Esophagus muscularis mucosa (tissue), 4 donors: ENCODE results near the gene ATP10A. TPM values are rescaled to one million over a fixed set of nuclear protein-coding genes. Genes with fewer than 3 reads are reported as not detected.

Experiments
- DNase-seq: peaks from one replicate; pipeline ENCODE4 v3.0.0-alpha.2; 2017; ENCODE audit errors: extremely low spot score
- H3K27ac ChIP-seq, 4 donors: fragments of 200-600 bp; sonication (generic); replicated peaks in 1 of 4; 1 replicate in 3 of 4; 2 replicates in 1 of 4; pipeline ENCODE4 v1.5.1; 2016 to 2019; ENCODE audit warnings: mild to moderate bottlenecking in 1 of 4
- H3K27me3 ChIP-seq, 4 donors: fragments of 200-600 bp; sonication (generic); one replicate each; pipeline versions ENCODE4 v1.5.1 to v1.6.0; 2016 to 2019
- H3K36me3 ChIP-seq, 4 donors: fragments of 200-600 bp; sonication (generic); one replicate each; pipeline ENCODE4 v1.5.1; 2016 to 2019
- H3K4me1 ChIP-seq, 4 donors: fragments of 200-600 bp; sonication (generic); one replicate each; pipeline ENCODE4 v1.5.1; 2016 to 2019
- H3K4me3 ChIP-seq, 4 donors: fragments of 200-600 bp; sonication (generic); 1 replicate in 2 of 4; 2 replicates in 2 of 4; pipeline ENCODE4 v1.5.1; 2016 to 2019; ENCODE audit warnings: mild to moderate bottlenecking in 4 of 4, moderate library complexity in 1 of 4
- H3K9me3 ChIP-seq, 4 donors: fragments of 200-600 bp; sonication (generic); 1 replicate in 3 of 4; 2 replicates in 1 of 4; pipeline ENCODE4 v1.5.1; 2016 to 2019
- CTCF ChIP-seq, 3 experiments: fragments of 200-600 bp in 2 of 3; fragments of 450-650 bp in 1 of 3; sonication (generic) in 2 of 3; IDR thresholded peaks; one replicate each; pipeline ENCODE4 v1.5.1; 2017 to 2019; ENCODE audit warnings: antibody characterized with exemption in 3 of 3, mild to moderate bottlenecking in 2 of 3, moderate library complexity in 1 of 3
- EP300 ChIP-seq: sonication (generic); formaldehyde crosslinking; IDR thresholded peaks from one replicate; pipeline ENCODE4 v1.6.1; 2017; ENCODE audit warnings: antibody characterized with exemption
- POLR2A ChIP-seq: fragments of 450-650 bp; IDR thresholded peaks from one replicate; pipeline ENCODE4 v1.6.1; 2017; ENCODE audit warnings: antibody characterized with exemption, moderate library complexity, mild to moderate bottlenecking, low read depth
- POLR2AphosphoS5 ChIP-seq, 2 donors: sonication (generic); formaldehyde crosslinking; IDR thresholded peaks; one replicate each; pipeline ENCODE4 v1.6.1; 2017; ENCODE audit warnings: antibody characterized with exemption in 2 of 2
- WGBS: methylation state at CpG from one replicate; pipeline ENCODE4 v1.1.5; 2018; 5-methylcytosine and 5-hydroxymethylcytosine counted together
- intact Hi-C: fragments of 100-400 bp; cut with DNase I; formaldehyde crosslinking; loops from one replicate; pipeline ENCODE4 v1.15.1; 2023
- total RNA-seq, 4 donors: library from RNA; depleted of rRNA; stranded (reverse); fragments of >200 nt; gene quantifications; one replicate each; pipeline versions ENCODE4 v1.1.0 to v1.2.1, GENCODE V29; 2016

ATP10A gene
- total RNA-seq, 4 donors from 2014 or later, result 23.9 to 51.9 (median 32.6) TPM

- Histone ChIP-seq H3K9me3 (no peaks in the 10 kb centered on the region), H3K27ac (no peak overlapping the region), H3K4me1 (peaks cover 0 to 23% (median 8%) of the 10 kb centered on the region in 4 donors), H3K36me3 (peaks cover 0 to 51% (median 7%) of the 10 kb centered on the region in 4 donors), H3K27me3 (no peaks in the 10 kb centered on the region), H3K4me3 (no peak overlapping the region)
- WGBS, result 85% methylated on average over 26 of the region's 27 CpGs
- no peak for DNase-seq
- intact Hi-C loops, result no loop called here
- no peak for TF ChIP-seq POLR2A
- no peak for TF ChIP-seq EP300
- TF ChIP-seq POLR2AphosphoS5 (IDR thresholded peaks at IDR 0.05), result no peak
- TF ChIP-seq CTCF (IDR thresholded peaks at IDR 0.05), result no peak
These were observed 155.3 kb downstream of the ATP10A start for GRCh38 chr15:25707656-25708365.

GRCh38 chr15:25706176-25706955 lies 156.8 kb downstream of the ATP10A start:
- WGBS, result 77% methylated on average over 19 of the region's 20 CpGs
- TF ChIP-seq CTCF (IDR thresholded peaks at IDR 0.05), result no peak
- no peak for TF ChIP-seq POLR2A
- TF ChIP-seq POLR2AphosphoS5 (IDR thresholded peaks at IDR 0.05), result no peak
- TF ChIP-seq EP300, result no peak
- Histone ChIP-seq H3K4me1 (peaks cover 0 to 23% (median 8%) of the 10 kb centered on the region in 4 donors), H3K4me3 (no peak overlapping the region), H3K27me3 (no peaks in the 10 kb centered on the region), H3K27ac (no peak overlapping the region), H3K36me3 (peaks cover 0 to 43% (median 4%) of the 10 kb centered on the region in 4 donors), H3K9me3 (no peaks in the 10 kb centered on the region)
- intact Hi-C loops, result no loop called here
- no peak for DNase-seq

- intact Hi-C loops, result no loop called here
- WGBS, result 83% methylated on average over 17 of the region's 17 CpGs
- no peak for TF ChIP-seq CTCF (IDR thresholded peaks at IDR 0.05)
- no peak for TF ChIP-seq POLR2AphosphoS5 (IDR thresholded peaks at IDR 0.05)
- TF ChIP-seq POLR2A, result no peak
- no peak for TF ChIP-seq EP300
These were observed 157.6 kb downstream of the ATP10A start for GRCh38 chr15:25705433-25706115.

GRCh38 chr15:25703726-25704125 lies 159.4 kb downstream of the ATP10A start:
- Histone ChIP-seq H3K27ac (no peak overlapping the region), H3K4me1 (peaks cover 0 to 9% (median 5%) of the 10 kb centered on the region in 4 donors), H3K9me3 (no peaks in the 10 kb centered on the region), H3K36me3 (peaks cover 0 to 54% (median 7%) of the 10 kb centered on the region in 4 donors), H3K27me3 (no peaks in the 10 kb centered on the region), H3K4me3 (no peak overlapping the region)
- WGBS, result no CpG with 5 or more reads among the region's 6 CpGs
- TF ChIP-seq CTCF (IDR thresholded peaks at IDR 0.05) (no peak), EP300 (no peak), POLR2A (no peak), POLR2AphosphoS5 (IDR thresholded peaks at IDR 0.05) (no peak)
- intact Hi-C loops, result no loop called here
- no peak for DNase-seq

More at GRCh38 chr15:25705433-25706115, 157.6 kb downstream of the ATP10A start:
- Histone ChIP-seq H3K9me3 (no peaks in the 10 kb centered on the region), H3K4me3 (no peak overlapping the region), H3K27me3 (no peaks in the 10 kb centered on the region), H3K27ac (no peak overlapping the region), H3K4me1 (peaks cover 0 to 23% (median 8%) of the 10 kb centered on the region in 4 donors), H3K36me3 (peaks cover 0 to 44% (median 6%) of the 10 kb centered on the region in 4 donors)
- no peak for DNase-seq
